Measurements from ENCODE around the gene CTNNA2. TPM values are rescaled to one million over a fixed set of nuclear protein-coding genes. Genes with fewer than 3 reads are reported as not detected.

Gene CTNNA2
- total RNA-seq, 1 donor from 2014 or later: 15.0 TPM

DNA sequence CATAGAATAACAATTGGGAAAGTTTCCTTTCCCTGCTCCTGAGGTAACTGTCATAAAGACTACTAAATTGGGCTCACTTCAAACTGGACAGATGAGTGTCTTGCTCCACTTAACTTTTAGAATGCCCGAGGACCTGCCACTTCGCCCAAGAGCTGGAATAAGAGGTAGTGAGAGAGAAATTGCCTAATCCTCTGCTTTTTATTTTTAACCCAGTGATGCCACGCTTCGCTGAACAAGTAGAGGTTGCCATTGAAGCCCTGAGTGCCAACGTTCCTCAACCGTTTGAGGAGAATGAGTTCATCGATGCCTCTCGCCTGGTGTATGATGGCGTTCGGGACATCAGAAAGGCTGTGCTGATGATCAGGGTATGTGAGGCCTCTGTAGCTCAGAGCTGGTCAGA, 1061.1 kb downstream of the CTNNA2 start:
- Mint-ChIP-seq H3K27ac (no peak overlapping the region), H3K4me3 (no peak overlapping the region), H3K36me3 (no peaks in the 10 kb centered on the region), H3K27me3 (no peaks in the 10 kb centered on the region), H3K9me3 (no peaks in the 10 kb centered on the region), H3K4me1 (ENCODE audit: unreplicated experiment) (no peaks in the 10 kb centered on the region)
- TF ChIP-seq, protein P1, sequence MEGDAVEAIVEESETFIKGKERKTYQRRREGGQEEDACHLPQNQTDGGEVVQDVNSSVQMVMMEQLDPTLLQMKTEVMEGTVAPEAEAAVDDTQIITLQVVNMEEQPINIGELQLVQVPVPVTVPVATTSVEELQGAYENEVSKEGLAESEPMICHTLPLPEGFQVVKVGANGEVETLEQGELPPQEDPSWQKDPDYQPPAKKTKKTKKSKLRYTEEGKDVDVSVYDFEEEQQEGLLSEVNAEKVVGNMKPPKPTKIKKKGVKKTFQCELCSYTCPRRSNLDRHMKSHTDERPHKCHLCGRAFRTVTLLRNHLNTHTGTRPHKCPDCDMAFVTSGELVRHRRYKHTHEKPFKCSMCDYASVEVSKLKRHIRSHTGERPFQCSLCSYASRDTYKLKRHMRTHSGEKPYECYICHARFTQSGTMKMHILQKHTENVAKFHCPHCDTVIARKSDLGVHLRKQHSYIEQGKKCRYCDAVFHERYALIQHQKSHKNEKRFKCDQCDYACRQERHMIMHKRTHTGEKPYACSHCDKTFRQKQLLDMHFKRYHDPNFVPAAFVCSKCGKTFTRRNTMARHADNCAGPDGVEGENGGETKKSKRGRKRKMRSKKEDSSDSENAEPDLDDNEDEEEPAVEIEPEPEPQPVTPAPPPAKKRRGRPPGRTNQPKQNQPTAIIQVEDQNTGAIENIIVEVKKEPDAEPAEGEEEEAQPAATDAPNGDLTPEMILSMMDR (conservative IDR thresholded peaks at IDR 0.05): no peak
- no peak for DNase-seq (ENCODE audit: extremely low spot score, unreplicated experiment)

DNA sequence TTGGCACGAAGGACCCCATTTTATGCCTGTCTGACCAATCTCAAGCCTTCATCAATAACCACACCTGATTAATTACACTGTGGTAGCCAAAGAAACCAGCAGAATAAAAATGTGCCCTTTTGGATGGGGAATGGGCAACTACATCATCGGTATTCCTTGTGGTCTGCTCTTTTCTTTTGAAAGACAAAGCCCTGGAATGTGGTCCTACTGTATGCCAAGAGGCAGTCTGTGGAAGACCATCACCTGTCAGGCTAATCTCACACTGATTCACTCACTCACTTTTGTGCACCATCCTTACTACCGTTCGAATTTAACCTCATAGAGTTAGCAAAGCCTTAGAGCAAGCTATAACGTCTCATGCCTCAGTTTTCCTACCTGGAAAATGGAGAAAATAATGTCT, 1066.9 kb downstream of the CTNNA2 start:
- TF ChIP-seq, protein P1 (conservative IDR thresholded peaks at IDR 0.05): no peak
- Mint-ChIP-seq H3K4me1 (ENCODE audit: unreplicated experiment) (no peaks in the 10 kb centered on the region), H3K27me3 (no peaks in the 10 kb centered on the region), H3K4me3 (no peak overlapping the region), H3K9me3 (no peaks in the 10 kb centered on the region), H3K36me3 (no peaks in the 10 kb centered on the region), H3K27ac (no peak overlapping the region)
- no peak for DNase-seq (ENCODE audit: extremely low spot score, unreplicated experiment)

DNA sequence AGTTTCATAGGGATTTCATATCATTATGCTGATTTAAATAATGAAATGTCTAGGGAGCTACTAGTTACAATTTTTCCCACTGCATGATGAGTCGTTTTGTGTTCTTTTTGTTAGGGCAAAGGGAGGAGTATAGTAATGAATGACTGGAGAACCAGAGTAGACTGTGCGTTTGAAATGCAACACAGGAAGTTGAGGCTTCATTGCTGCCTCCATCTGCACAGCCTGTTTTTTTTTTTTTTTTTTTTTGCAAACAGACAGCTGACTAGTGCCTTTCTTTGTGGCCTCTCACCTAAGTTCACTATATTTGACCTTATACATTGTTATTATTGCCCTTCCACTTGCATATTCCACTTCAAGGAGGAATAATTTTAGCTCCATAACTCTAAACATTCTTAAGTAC, 1078.4 kb downstream of the CTNNA2 start:
- DNase-seq (ENCODE audit: extremely low spot score, unreplicated experiment): no peak
- TF ChIP-seq, protein P1 (conservative IDR thresholded peaks at IDR 0.05): no peak
- Mint-ChIP-seq H3K27ac (no peak overlapping the region), H3K27me3 (no peaks in the 10 kb centered on the region), H3K9me3 (no peaks in the 10 kb centered on the region), H3K36me3 (no peaks in the 10 kb centered on the region), H3K4me3 (no peak overlapping the region), H3K4me1 (ENCODE audit: unreplicated experiment) (no peaks in the 10 kb centered on the region)

DNA sequence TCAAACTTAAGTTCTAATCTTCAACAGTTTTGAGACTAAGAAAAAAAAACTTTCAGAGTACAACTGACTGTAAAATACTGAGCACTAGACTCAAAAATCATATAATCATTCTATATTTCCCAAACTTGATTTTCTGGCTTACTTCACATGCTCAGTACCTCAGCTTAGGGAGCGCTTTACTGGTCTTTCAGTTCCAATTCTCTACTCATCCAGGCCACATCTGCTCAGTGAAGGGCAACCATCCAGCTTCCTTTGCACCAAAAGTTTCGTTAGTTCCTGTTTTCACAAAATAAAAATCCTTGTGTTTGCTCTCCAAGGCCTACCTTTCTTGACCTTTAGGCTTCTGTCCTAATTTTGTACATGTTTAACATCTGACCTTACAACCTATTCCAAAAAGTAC, 1079.3 kb downstream of the CTNNA2 start:
- H3K27me3 Mint-ChIP-seq: no peaks in the 10 kb centered on the region
- TF ChIP-seq, protein P1 (conservative IDR thresholded peaks at IDR 0.05): no peak
- no peaks in the 10 kb centered on the region for H3K36me3 Mint-ChIP-seq
- H3K4me3 Mint-ChIP-seq: no peak overlapping the region
- no peaks in the 10 kb centered on the region for H3K4me1 Mint-ChIP-seq (ENCODE audit: unreplicated experiment)
- no peaks in the 10 kb centered on the region for H3K9me3 Mint-ChIP-seq
- DNase-seq (ENCODE audit: extremely low spot score, unreplicated experiment): no peak
- H3K27ac Mint-ChIP-seq: no peak overlapping the region

DNA sequence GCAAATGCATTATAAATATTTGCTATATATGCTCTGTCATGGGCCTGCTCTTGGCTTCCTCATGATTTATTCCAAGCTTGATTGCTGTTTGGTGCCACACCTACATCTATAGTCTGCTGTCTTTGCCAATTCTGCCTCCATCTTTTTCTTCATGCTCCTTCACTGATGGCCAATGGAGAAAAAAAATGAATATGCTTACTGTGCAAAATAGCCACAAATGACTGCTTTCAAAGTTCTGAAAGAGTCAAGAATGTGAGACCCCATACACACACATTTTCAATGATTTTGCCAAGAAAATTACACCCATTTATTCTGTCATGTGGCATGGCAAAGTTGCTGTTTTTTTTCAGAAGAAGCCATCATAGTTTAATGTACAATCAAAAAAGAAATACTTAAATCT, 1097.3 kb downstream of the CTNNA2 start:
- H3K9me3 Mint-ChIP-seq: no peaks in the 10 kb centered on the region
- no peak overlapping the region for H3K4me3 Mint-ChIP-seq
- no peaks in the 10 kb centered on the region for H3K27me3 Mint-ChIP-seq
- no peaks in the 10 kb centered on the region for H3K36me3 Mint-ChIP-seq
- H3K4me1 Mint-ChIP-seq (ENCODE audit: unreplicated experiment): no peaks in the 10 kb centered on the region
- H3K27ac Mint-ChIP-seq: no peak overlapping the region
- TF ChIP-seq, protein P1 (conservative IDR thresholded peaks at IDR 0.05): no peak
- DNase-seq (ENCODE audit: extremely low spot score, unreplicated experiment): no peak

DNA sequence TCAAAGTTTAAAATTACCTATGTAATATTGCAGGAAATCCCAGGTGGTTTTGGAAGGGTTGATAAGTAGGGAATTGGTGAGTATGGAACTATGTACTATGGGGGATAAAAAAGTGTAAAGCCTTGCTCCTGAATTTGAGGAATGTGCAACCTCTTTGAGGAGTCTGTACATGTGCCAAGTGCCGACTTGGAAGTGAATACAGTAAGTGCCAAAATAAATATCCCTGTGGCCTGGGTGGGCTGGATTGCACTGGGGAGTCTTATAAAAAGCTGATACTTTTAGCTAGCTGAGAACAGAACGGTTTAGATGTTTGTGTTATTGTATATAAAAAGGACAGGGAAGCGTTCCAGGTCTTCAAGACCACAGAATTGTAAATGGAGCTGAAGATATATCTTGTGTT, 1108.8 kb downstream of the CTNNA2 start:
- TF ChIP-seq, protein P1 (conservative IDR thresholded peaks at IDR 0.05): no peak
- Mint-ChIP-seq H3K27me3 (no peaks in the 10 kb centered on the region), H3K36me3 (no peaks in the 10 kb centered on the region), H3K4me1 (ENCODE audit: unreplicated experiment) (no peaks in the 10 kb centered on the region), H3K4me3 (no peak overlapping the region), H3K27ac (no peak overlapping the region), H3K9me3 (no peaks in the 10 kb centered on the region)
- DNase-seq (ENCODE audit: extremely low spot score, unreplicated experiment): no peak
